Cardiac muscle cell (in vitro differentiated cells and primary cell): Measurements from ENCODE around the gene ADGRL3. TPM values are rescaled to one million over a fixed set of nuclear protein-coding genes. Genes with fewer than 3 reads are reported as not detected.

Source experiments
- DNase-seq, 2 donors: peaks; one replicate each; pipeline versions ENCODE4 v3.0.0 to v3.0.0-alpha.2; 2010 to 2017; ENCODE audit warnings: low read depth in 1 of 2, low spot score in 1 of 2
- H3K27ac ChIP-seq: fragments of 200-600 bp; sonication (generic); 2 replicates; pipeline ENCODE4 v1.5.1; 2016
- H3K27me3 ChIP-seq: fragments of 200-600 bp; sonication (generic); 2 replicates; pipeline ENCODE4 v1.6.0; 2016; ENCODE audit warnings: control low read depth
- H3K36me3 ChIP-seq: fragments of 200-600 bp; sonication (generic); 2 replicates; pipeline ENCODE4 v1.5.1; 2016; ENCODE audit warnings: control low read depth
- H3K4me1 ChIP-seq: fragments of 200-600 bp; sonication (generic); 2 replicates; pipeline ENCODE4 v1.8.1; 2017; ENCODE audit warnings: low read depth, mild to moderate bottlenecking, mixed run types
- H3K4me3 ChIP-seq: fragments of 200-600 bp; sonication (generic); 2 replicates; pipeline ENCODE4 v1.5.1; 2016; ENCODE audit warnings: mild to moderate bottlenecking
- H3K9me3 ChIP-seq: fragments of 200-600 bp; sonication (generic); 2 replicates; pipeline ENCODE4 v1.5.1; 2017; ENCODE audit warnings: low read depth, mild to moderate bottlenecking, control low read depth
- CTCF ChIP-seq: IDR thresholded peaks from 2 replicates; pipeline ENCODE4 v1.5.1; 2012; ENCODE audit warnings: low read depth, mild to moderate bottlenecking, low read length
- polyA plus RNA-seq: library from polyadenylated mRNA; unstranded; fragments of >200 nt; fragmentation: Nextera tagmentation; extraction: Ambion mirVana; gene quantifications from 2 replicates; pipeline ENCODE4 v1.2.1, GENCODE V29; 2016
- total RNA-seq: library from RNA; depleted of rRNA; stranded (reverse); fragments of >200 nt; gene quantifications from 2 replicates; pipeline ENCODE4 v1.2.3, GENCODE V29; 2016

Gene ADGRL3
- total and polyA plus RNA-seq, 2 experiments from 2014 or later, result 2.4 to 4.8 TPM

- no peak overlapping the region for H3K4me3 ChIP-seq
These were observed 201.6 kb downstream of the ADGRL3 start for GRCh38 chr4:61401771-61402170.

GRCh38 chr4:61405307-61405706 is 205.2 kb downstream of the ADGRL3 start:
- H3K27me3 ChIP-seq, result no peaks in the 10 kb centered on the region
- no peak overlapping the region for H3K27ac ChIP-seq
- H3K9me3 ChIP-seq, result no peaks in the 10 kb centered on the region
- TF ChIP-seq CTCF, result no peak
- no peaks in the 10 kb centered on the region for H3K36me3 ChIP-seq
- no peak overlapping the region for H3K4me3 ChIP-seq
- no peaks in the 10 kb centered on the region for H3K4me1 ChIP-seq
- no peak for DNase-seq

More at GRCh38 chr4:61401771-61402170, 201.6 kb downstream of the ADGRL3 start:
- DNase-seq, result no peak
- H3K27me3 ChIP-seq, result no peaks in the 10 kb centered on the region
- no peaks in the 10 kb centered on the region for H3K9me3 ChIP-seq
- H3K4me1 ChIP-seq, result no peaks in the 10 kb centered on the region
- no peak overlapping the region for H3K27ac ChIP-seq
- no peaks in the 10 kb centered on the region for H3K36me3 ChIP-seq
- no peak for TF ChIP-seq CTCF

GRCh38 chr4:61406677-61407076 is 206.6 kb downstream of the ADGRL3 start:
- no peak overlapping the region for H3K27ac ChIP-seq
- no peaks in the 10 kb centered on the region for H3K4me1 ChIP-seq
- DNase-seq, result no peak

GRCh38 chr4:61407642-61408618 is 207.8 kb downstream of the ADGRL3 start:
- TF ChIP-seq CTCF, result no peak
- Histone ChIP-seq H3K27ac (no peak overlapping the region), H3K4me1 (no peaks in the 10 kb centered on the region), H3K9me3 (no peaks in the 10 kb centered on the region), H3K27me3 (no peaks in the 10 kb centered on the region), H3K4me3 (no peak overlapping the region), H3K36me3 (no peaks in the 10 kb centered on the region)
- peak in 1 of 2 donors; percentile 2 for DNase-seq

More at GRCh38 chr4:61406677-61407076, 206.6 kb downstream of the ADGRL3 start:
- Histone ChIP-seq H3K4me3 (no peak overlapping the region), H3K9me3 (no peaks in the 10 kb centered on the region), H3K36me3 (no peaks in the 10 kb centered on the region), H3K27me3 (no peaks in the 10 kb centered on the region)
- TF ChIP-seq CTCF, result no peak

GRCh38 chr4:61408861-61409260 is 208.7 kb downstream of the ADGRL3 start:
- no peak for DNase-seq
- Histone ChIP-seq H3K4me3 (no peak overlapping the region), H3K27ac (no peak overlapping the region), H3K4me1 (no peaks in the 10 kb centered on the region), H3K27me3 (no peaks in the 10 kb centered on the region), H3K9me3 (no peaks in the 10 kb centered on the region), H3K36me3 (no peaks in the 10 kb centered on the region)
- TF ChIP-seq CTCF, result no peak
